Lower leg skin (tissue), 3 donors: ENCODE results near the gene SLC5A5.

Experiments
- POLR2A ChIP-seq, 2 donors: fragments of 450-650 bp; IDR thresholded peaks; one replicate each; pipeline ENCODE4 v1.6.1; 2016 to 2017; ENCODE audit warnings: antibody characterized with exemption in 2 of 2, mild to moderate bottlenecking in 1 of 2, moderate library complexity in 1 of 2
- TF ChIP-seq, protein P1 (sequence below), 3 donors: fragments of 450-650 bp; IDR thresholded peaks; one replicate each; pipeline ENCODE4 v1.5.1; 2016; ENCODE audit warnings: antibody characterized with exemption in 3 of 3, mild to moderate bottlenecking in 3 of 3, moderate library complexity in 2 of 3

DNA sequence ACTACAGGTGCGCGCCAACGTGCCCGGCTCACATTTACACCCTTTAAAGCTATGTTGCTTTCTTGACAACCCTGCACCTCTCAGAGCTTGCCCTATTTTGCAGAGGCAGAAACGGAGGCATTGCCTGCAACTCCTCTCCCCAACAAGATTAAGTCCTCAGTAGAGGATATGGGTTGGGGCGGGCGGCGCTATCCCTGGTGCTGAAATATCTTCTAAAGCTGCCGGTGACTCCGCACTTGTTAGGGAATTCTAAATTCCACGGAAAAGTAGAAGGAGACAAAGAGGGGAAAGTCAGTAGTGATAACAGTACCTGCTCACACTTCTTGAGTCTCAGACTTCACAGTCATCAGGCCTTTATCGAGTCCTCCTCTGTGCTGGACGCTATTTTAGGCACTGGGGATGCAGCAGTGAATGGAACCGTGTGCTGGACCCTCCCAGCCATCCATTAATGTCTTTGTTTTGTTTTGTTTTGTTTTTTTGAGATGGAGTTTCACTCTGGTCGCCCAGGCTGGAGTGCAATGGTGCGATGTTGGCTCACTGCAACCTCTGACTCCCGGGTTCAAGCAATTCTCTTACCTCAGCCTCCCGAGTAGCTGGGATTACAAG lies 18.0 kb downstream of the SLC5A5 start:
- TF ChIP-seq, protein P1, sequence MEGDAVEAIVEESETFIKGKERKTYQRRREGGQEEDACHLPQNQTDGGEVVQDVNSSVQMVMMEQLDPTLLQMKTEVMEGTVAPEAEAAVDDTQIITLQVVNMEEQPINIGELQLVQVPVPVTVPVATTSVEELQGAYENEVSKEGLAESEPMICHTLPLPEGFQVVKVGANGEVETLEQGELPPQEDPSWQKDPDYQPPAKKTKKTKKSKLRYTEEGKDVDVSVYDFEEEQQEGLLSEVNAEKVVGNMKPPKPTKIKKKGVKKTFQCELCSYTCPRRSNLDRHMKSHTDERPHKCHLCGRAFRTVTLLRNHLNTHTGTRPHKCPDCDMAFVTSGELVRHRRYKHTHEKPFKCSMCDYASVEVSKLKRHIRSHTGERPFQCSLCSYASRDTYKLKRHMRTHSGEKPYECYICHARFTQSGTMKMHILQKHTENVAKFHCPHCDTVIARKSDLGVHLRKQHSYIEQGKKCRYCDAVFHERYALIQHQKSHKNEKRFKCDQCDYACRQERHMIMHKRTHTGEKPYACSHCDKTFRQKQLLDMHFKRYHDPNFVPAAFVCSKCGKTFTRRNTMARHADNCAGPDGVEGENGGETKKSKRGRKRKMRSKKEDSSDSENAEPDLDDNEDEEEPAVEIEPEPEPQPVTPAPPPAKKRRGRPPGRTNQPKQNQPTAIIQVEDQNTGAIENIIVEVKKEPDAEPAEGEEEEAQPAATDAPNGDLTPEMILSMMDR (IDR thresholded peaks at IDR 0.05): no peak
- TF ChIP-seq POLR2A (IDR thresholded peaks at IDR 0.05): no peak
